ENCODE data around the gene AUTS2.

The AUTS2 gene

DNA sequence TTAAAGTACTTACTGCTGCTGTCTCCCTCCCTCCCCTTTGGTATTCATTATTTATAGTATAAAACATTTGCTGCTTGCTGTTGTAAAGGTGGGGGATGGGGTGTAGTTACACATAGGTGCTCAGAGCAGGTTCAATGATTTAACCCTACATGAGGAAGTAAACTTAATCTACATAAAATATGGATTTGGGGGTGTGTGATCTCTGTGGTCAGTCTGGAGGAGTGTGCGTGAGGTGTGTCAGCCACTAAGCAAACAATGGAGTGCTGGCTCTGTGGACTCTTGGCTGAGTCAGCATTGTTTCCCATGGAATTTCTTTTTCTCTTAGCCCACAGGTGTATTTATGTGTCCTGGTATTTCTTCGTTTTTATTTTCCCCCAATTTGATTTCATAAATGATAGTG is 133.9 kb downstream of the AUTS2 start:
- no peaks in the 10 kb centered on the region for H3K9me3 ChIP-seq (ENCODE audit: control insufficient read depth, low read length)
- H3K4me3 ChIP-seq (ENCODE audit: insufficient read depth, low read depth, low read length, poor library complexity, severe bottlenecking) = no peak overlapping the region
- H3K4me1 ChIP-seq (ENCODE audit: control insufficient read depth, insufficient read depth, low read length, poor library complexity, severe bottlenecking) = no peaks in the 10 kb centered on the region
- no peak for DNase-seq
- no peaks in the 10 kb centered on the region for H3K36me3 ChIP-seq (ENCODE audit: control insufficient read depth, insufficient read depth, low read length)
- H3K27me3 ChIP-seq (replicated peaks; ENCODE audit: control insufficient read depth, insufficient read depth, low read length, poor library complexity, severe bottlenecking) = no peaks in the 10 kb centered on the region
- H3K27ac ChIP-seq (ENCODE audit: insufficient read depth, low read length, poor library complexity, severe bottlenecking) = no peak overlapping the region

DNA sequence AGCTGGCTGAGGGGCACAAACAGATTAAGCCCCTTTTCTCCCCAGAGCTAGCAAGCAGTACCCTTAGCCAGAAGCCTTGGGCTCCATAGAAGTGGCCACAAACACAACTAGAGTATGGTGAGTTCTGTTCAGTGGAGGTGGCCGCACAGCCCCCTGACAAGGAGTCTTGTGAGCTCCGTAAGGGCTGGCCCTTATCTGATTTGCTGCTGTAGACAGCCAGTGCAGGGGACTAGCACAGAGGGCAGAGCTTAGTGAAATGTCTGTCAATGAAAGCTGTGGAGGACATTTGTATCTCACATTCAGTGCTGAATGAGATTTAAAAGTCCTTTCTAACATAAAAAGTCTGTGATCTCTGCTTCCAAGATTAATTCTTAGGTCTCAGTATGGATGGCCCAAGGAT is 137.3 kb downstream of the AUTS2 start:
- Histone ChIP-seq H3K4me1 (ENCODE audit: control insufficient read depth, insufficient read depth, low read length, poor library complexity, severe bottlenecking) (no peaks in the 10 kb centered on the region), H3K9me3 (ENCODE audit: control insufficient read depth, low read length) (no peaks in the 10 kb centered on the region)

DNA sequence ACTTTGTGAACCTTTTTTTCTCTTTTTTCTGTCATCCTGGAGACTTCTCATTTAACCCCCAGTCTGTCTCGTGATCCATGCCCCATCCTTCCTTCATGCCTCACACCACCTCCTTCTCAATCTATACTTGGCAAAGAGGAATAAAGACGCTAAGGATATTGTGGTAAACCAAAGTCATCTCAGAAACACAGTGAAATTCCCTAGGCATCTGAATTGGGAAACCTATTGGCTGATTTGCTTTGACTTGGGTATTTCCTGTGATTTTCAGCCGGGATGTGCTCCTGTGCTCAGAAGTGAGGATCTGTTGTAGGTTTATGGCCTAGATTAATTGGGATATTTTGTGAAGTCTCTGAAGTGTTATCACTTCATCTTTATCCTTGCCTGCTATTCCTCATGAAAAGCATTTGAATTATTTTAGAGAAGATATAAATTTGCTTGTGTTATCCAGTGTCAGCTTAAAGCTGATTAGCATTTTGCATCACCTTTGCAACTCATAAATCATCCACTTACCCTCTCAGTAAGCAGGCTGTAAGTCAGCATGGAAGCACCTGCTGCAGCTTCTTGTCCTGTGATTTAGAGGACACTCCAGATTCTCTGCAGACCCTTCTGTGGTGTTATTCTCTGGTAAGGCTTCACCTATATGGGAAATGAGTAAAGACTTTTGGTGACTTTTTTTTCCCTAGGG is 138.0 kb downstream of the AUTS2 start:
- no peak overlapping the region for H3K27ac ChIP-seq (ENCODE audit: insufficient read depth, low read length, poor library complexity, severe bottlenecking)
- DNase-seq = no peak
- no peaks in the 10 kb centered on the region for H3K4me1 ChIP-seq (ENCODE audit: control insufficient read depth, insufficient read depth, low read length, poor library complexity, severe bottlenecking)
- H3K9me3 ChIP-seq (ENCODE audit: control insufficient read depth, low read length) = no peaks in the 10 kb centered on the region
- H3K27me3 ChIP-seq (replicated peaks; ENCODE audit: control insufficient read depth, insufficient read depth, low read length, poor library complexity, severe bottlenecking) = no peaks in the 10 kb centered on the region
- no peaks in the 10 kb centered on the region for H3K36me3 ChIP-seq (ENCODE audit: control insufficient read depth, insufficient read depth, low read length)
- H3K4me3 ChIP-seq (ENCODE audit: insufficient read depth, low read depth, low read length, poor library complexity, severe bottlenecking) = no peak overlapping the region

More for the DNA sequence above, 137.3 kb downstream of the AUTS2 start:
- Histone ChIP-seq H3K36me3 (ENCODE audit: control insufficient read depth, insufficient read depth, low read length) (no peaks in the 10 kb centered on the region), H3K4me3 (ENCODE audit: insufficient read depth, low read depth, low read length, poor library complexity, severe bottlenecking) (no peak overlapping the region), H3K27me3 (replicated peaks; ENCODE audit: control insufficient read depth, insufficient read depth, low read length, poor library complexity, severe bottlenecking) (no peaks in the 10 kb centered on the region), H3K27ac (ENCODE audit: insufficient read depth, low read length, poor library complexity, severe bottlenecking) (no peak overlapping the region)
- DNase-seq = no peak

DNA sequence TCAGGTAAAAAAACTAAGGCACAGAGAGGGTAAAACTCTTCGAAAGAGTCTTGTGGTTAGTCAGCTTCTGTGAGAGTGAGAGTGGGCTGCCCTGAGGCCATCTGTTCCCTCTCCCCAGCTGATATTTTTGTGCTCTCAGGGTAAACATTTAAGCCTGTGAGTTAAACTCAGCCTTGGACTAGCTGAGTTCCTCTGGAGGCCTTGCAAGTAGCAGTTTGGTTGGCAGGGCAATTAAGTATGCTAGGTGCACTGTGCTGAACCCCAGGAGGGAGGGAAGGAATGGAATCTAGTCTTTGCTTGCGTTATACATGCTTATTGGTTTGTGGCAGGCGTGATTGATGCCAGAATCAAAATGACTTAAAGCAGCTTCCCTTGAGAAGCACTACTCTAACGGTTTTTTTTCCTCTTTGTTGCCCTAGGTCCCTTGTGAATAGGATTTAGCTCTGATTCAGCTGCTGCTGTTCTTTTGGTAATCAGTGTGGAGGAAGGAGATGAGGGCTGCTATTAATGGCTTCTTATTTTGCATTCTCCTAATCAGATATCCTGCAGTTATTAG is 140.2 kb downstream of the AUTS2 start:
- DNase-seq = no peak
- Histone ChIP-seq H3K36me3 (ENCODE audit: control insufficient read depth, insufficient read depth, low read length) (no peaks in the 10 kb centered on the region), H3K27ac (ENCODE audit: insufficient read depth, low read length, poor library complexity, severe bottlenecking) (no peak overlapping the region), H3K4me3 (ENCODE audit: insufficient read depth, low read depth, low read length, poor library complexity, severe bottlenecking) (no peak overlapping the region), H3K27me3 (replicated peaks; ENCODE audit: control insufficient read depth, insufficient read depth, low read length, poor library complexity, severe bottlenecking) (no peaks in the 10 kb centered on the region), H3K9me3 (ENCODE audit: control insufficient read depth, low read length) (no peaks in the 10 kb centered on the region), H3K4me1 (ENCODE audit: control insufficient read depth, insufficient read depth, low read length, poor library complexity, severe bottlenecking) (no peaks in the 10 kb centered on the region)

DNA sequence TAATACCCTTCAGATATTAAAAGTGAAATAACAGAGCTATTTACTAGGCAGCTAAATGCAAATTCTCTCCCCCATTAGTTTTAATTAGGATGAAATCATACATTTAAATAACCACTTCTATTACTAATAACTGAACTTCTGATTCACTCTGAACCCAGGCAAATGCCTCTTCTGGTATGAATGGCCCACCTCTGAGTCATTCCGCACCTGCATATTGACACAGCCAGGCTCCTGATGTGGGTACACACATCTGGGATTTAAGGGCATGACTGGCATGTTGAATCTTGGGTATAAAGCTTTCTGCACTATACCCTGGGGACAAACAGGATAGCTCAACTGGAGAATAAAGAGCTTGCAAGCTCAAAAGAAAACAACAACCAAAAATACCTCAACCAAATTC is 140.9 kb downstream of the AUTS2 start:
- Histone ChIP-seq H3K36me3 (ENCODE audit: control insufficient read depth, insufficient read depth, low read length) (no peaks in the 10 kb centered on the region), H3K4me3 (ENCODE audit: insufficient read depth, low read depth, low read length, poor library complexity, severe bottlenecking) (no peak overlapping the region), H3K27ac (ENCODE audit: insufficient read depth, low read length, poor library complexity, severe bottlenecking) (no peak overlapping the region), H3K9me3 (ENCODE audit: control insufficient read depth, low read length) (no peaks in the 10 kb centered on the region), H3K27me3 (replicated peaks; ENCODE audit: control insufficient read depth, insufficient read depth, low read length, poor library complexity, severe bottlenecking) (no peaks in the 10 kb centered on the region), H3K4me1 (ENCODE audit: control insufficient read depth, insufficient read depth, low read length, poor library complexity, severe bottlenecking) (no peaks in the 10 kb centered on the region)
- no peak for DNase-seq

DNA sequence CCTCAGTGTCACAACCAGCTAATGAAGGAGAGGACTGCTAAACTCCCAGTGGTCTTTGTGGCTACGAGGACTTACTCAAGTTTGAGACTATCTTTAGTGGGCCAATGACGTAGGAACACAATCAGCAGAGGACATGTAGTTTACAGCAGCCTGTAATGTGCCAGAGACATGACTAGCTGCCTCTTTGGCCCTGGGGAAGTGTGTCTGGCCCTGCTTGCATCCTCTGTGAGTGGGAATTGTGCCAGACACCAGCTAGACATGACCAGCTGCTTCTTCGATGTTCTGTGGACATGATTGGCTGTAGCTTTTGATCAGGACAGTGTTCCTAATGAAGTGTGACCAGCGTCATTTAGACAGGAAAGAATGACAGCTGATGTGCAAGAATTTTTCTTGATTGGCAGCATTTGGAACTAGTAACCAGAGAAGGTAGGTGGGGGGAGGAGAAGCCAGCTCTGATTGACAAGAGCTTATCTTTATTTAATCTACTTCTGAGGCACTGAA is 141.7 kb downstream of the AUTS2 start:
- H3K4me3 ChIP-seq (ENCODE audit: insufficient read depth, low read depth, low read length, poor library complexity, severe bottlenecking) = no peak overlapping the region
- H3K9me3 ChIP-seq (ENCODE audit: control insufficient read depth, low read length) = no peaks in the 10 kb centered on the region
- DNase-seq = no peak
- H3K27ac ChIP-seq (ENCODE audit: insufficient read depth, low read length, poor library complexity, severe bottlenecking) = no peak overlapping the region
- no peaks in the 10 kb centered on the region for H3K36me3 ChIP-seq (ENCODE audit: control insufficient read depth, insufficient read depth, low read length)
- no peaks in the 10 kb centered on the region for H3K4me1 ChIP-seq (ENCODE audit: control insufficient read depth, insufficient read depth, low read length, poor library complexity, severe bottlenecking)
- no peaks in the 10 kb centered on the region for H3K27me3 ChIP-seq (replicated peaks; ENCODE audit: control insufficient read depth, insufficient read depth, low read length, poor library complexity, severe bottlenecking)

DNA sequence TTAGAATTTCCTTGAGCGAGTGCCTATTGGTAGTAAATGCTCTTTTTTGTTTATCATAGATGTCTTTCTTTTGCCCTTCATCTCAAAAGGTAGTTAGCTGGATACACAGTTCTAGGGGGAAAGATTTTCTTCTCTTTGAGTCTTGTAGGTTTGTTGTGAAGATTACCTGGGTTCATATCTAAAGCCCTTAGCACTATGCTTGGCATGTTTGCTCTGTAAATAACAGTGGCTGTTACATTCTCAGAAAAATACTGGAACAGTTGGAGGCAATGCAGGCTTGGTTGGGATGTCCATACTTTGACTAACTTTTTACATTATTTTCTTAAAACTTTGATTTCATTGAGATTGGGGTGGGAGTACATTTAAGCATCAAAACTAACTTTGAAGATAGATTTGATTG is 144.0 kb downstream of the AUTS2 start:
- Histone ChIP-seq H3K27me3 (replicated peaks; ENCODE audit: control insufficient read depth, insufficient read depth, low read length, poor library complexity, severe bottlenecking) (no peaks in the 10 kb centered on the region), H3K36me3 (ENCODE audit: control insufficient read depth, insufficient read depth, low read length) (no peaks in the 10 kb centered on the region), H3K4me1 (ENCODE audit: control insufficient read depth, insufficient read depth, low read length, poor library complexity, severe bottlenecking) (no peaks in the 10 kb centered on the region), H3K4me3 (ENCODE audit: insufficient read depth, low read depth, low read length, poor library complexity, severe bottlenecking) (no peak overlapping the region), H3K9me3 (ENCODE audit: control insufficient read depth, low read length) (no peaks in the 10 kb centered on the region), H3K27ac (ENCODE audit: insufficient read depth, low read length, poor library complexity, severe bottlenecking) (no peak overlapping the region)
- DNase-seq = no peak

DNA sequence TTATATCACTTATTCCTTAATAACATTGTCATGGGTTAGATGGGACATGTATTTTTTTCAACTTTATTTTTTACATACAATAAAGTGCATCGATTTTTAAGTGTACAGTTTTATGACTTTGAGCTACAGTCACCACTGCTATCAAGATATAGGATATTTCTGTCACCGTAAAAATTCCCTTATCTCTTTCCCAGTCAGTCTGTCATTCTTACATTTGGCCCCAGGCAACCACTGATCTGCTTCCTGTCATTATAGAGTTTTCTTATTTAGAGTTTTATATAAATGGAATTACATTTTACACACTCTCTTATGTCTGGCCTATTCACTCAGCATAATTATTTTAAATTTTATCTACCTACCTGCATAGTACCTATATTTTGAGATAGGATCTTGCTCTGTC is 145.2 kb downstream of the AUTS2 start:
- no peaks in the 10 kb centered on the region for H3K9me3 ChIP-seq (ENCODE audit: control insufficient read depth, low read length)
- no peaks in the 10 kb centered on the region for H3K4me1 ChIP-seq (ENCODE audit: control insufficient read depth, insufficient read depth, low read length, poor library complexity, severe bottlenecking)
- no peaks in the 10 kb centered on the region for H3K36me3 ChIP-seq (ENCODE audit: control insufficient read depth, insufficient read depth, low read length)
- DNase-seq = no peak
- H3K27ac ChIP-seq (ENCODE audit: insufficient read depth, low read length, poor library complexity, severe bottlenecking) = no peak overlapping the region
- H3K27me3 ChIP-seq (replicated peaks; ENCODE audit: control insufficient read depth, insufficient read depth, low read length, poor library complexity, severe bottlenecking) = no peaks in the 10 kb centered on the region
- H3K4me3 ChIP-seq (ENCODE audit: insufficient read depth, low read depth, low read length, poor library complexity, severe bottlenecking) = no peak overlapping the region

DNA sequence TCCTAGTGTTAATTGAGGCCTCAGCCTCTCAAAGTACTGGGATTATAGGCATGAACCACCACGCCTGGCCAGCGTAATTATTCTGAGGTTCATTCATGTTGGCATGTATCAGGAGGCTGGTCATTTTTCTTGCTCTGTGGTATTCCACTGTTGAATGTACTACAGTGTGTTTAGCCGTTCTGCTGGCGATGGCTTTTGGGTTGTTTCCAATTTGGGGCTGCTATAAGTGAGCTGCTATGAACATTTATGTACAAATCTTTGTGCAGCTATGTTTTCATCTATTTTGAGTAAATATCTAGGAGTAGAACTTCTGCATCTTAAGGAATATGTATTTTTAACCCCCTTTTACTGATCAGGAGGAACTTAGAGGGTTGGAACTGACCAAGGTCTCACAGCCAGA is 145.8 kb downstream of the AUTS2 start:
- Histone ChIP-seq H3K9me3 (ENCODE audit: control insufficient read depth, low read length) (no peaks in the 10 kb centered on the region), H3K36me3 (ENCODE audit: control insufficient read depth, insufficient read depth, low read length) (no peaks in the 10 kb centered on the region), H3K4me1 (ENCODE audit: control insufficient read depth, insufficient read depth, low read length, poor library complexity, severe bottlenecking) (no peaks in the 10 kb centered on the region), H3K4me3 (ENCODE audit: insufficient read depth, low read depth, low read length, poor library complexity, severe bottlenecking) (no peak overlapping the region), H3K27me3 (replicated peaks; ENCODE audit: control insufficient read depth, insufficient read depth, low read length, poor library complexity, severe bottlenecking) (no peaks in the 10 kb centered on the region), H3K27ac (ENCODE audit: insufficient read depth, low read length, poor library complexity, severe bottlenecking) (no peak overlapping the region)
- no peak for DNase-seq

DNA sequence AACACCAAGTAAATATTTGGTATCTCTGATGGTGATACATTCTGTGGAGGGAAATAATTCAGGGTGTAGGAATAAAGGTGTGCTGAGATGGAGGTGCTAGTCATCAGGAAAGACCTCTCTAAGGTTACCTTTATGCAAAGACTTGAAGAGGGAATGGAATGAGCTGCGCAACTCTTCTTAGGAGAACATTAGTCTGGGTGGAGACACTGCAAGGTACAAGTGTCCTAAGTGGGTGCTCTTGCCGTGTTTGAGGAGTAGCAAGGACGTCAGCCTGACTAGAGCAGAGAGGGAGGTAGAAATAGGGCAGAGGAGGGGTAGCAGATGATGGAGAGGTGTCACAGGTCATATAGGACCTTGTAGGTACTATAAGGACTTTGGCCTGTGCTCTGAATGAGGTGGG is 148.1 kb downstream of the AUTS2 start:
- Histone ChIP-seq H3K4me3 (ENCODE audit: insufficient read depth, low read depth, low read length, poor library complexity, severe bottlenecking) (no peak overlapping the region), H3K36me3 (ENCODE audit: control insufficient read depth, insufficient read depth, low read length) (no peaks in the 10 kb centered on the region), H3K9me3 (ENCODE audit: control insufficient read depth, low read length) (no peaks in the 10 kb centered on the region), H3K27ac (ENCODE audit: insufficient read depth, low read length, poor library complexity, severe bottlenecking) (no peak overlapping the region), H3K27me3 (replicated peaks; ENCODE audit: control insufficient read depth, insufficient read depth, low read length, poor library complexity, severe bottlenecking) (no peaks in the 10 kb centered on the region), H3K4me1 (ENCODE audit: control insufficient read depth, insufficient read depth, low read length, poor library complexity, severe bottlenecking) (no peaks in the 10 kb centered on the region)
- no peak for DNase-seq
